ENCODE results near the gene CPHXL2.

Gene CPHXL2

DNA sequence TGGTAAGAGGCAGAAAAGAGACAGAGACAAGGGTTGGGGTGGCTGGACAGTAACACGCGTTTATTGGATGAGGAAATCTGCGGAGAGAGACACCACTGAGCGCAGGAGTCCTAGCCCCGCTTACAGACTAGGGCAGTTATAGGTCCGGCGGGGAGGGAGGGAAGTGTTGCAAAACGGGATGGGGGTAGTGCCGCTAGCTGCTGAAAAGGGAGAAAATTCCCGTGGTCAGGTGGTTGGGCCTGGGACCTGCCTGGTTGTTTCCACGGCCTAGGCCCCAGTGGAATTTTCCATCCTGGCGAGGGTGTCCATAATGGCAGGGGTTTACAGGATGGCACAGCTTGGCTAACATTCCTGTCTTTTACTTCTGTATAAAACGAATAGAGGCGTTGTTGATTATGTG lies 5.5 kb upstream of the CPHXL2 start:
- H3K36me3 ChIP-seq (replicated peaks) = no peaks in the 10 kb centered on the region
- H3K27ac ChIP-seq = no peak overlapping the region
- in situ Hi-C loops (cut with HindIII; ENCODE audit: low pct_ligation_motif_present, low sequenced_read_pairs) = no loop called here
- no peak overlapping the region for H3K4me3 ChIP-seq (ENCODE audit: low read depth, low read length)
- DNase-seq = no peak
- TF ChIP-seq CTCF (IDR thresholded peaks at IDR 0.05; ENCODE audit: low read depth, low read length, missing control alignments) = no peak
- no peaks in the 10 kb centered on the region for H3K27me3 ChIP-seq (replicated peaks)

GRCh38 chr16:75679366-75679765 lies 2.6 kb upstream of the CPHXL2 start:
- Histone ChIP-seq H3K27me3 (replicated peaks) (no peaks in the 10 kb centered on the region), H3K27ac (no peak overlapping the region), H3K36me3 (replicated peaks) (no peaks in the 10 kb centered on the region), H3K4me3 (ENCODE audit: low read depth, low read length) (no peak overlapping the region)
- DNase-seq = no peak
- in situ Hi-C loops (cut with HindIII; ENCODE audit: low pct_ligation_motif_present, low sequenced_read_pairs) = no loop called here
- no peak for TF ChIP-seq CTCF (IDR thresholded peaks at IDR 0.05; ENCODE audit: low read depth, low read length, missing control alignments)

GRCh38 chr16:75667503-75667902 lies 9.3 kb downstream of the CPHXL2 start:
- Histone ChIP-seq H3K27ac (no peak overlapping the region), H3K27me3 (replicated peaks) (no peaks in the 10 kb centered on the region), H3K4me3 (ENCODE audit: low read depth, low read length) (no peak overlapping the region), H3K36me3 (replicated peaks) (no peaks in the 10 kb centered on the region)
- no peak for TF ChIP-seq CTCF (IDR thresholded peaks at IDR 0.05; ENCODE audit: low read depth, low read length, missing control alignments)
- no peak for DNase-seq
- in situ Hi-C loops (cut with HindIII; ENCODE audit: low pct_ligation_motif_present, low sequenced_read_pairs) = no loop called here

GRCh38 chr16:75660726-75661302 lies 16.0 kb downstream of the CPHXL2 start:
- DNase-seq = no peak
- Histone ChIP-seq H3K27ac (no peak overlapping the region), H3K4me3 (ENCODE audit: low read depth, low read length) (no peak overlapping the region), H3K27me3 (replicated peaks) (no peaks in the 10 kb centered on the region), H3K36me3 (replicated peaks) (peaks cover 24% of the 10 kb centered on the region)
- no peak for TF ChIP-seq CTCF (IDR thresholded peaks at IDR 0.05; ENCODE audit: low read depth, low read length, missing control alignments)
- in situ Hi-C loops (cut with HindIII; ENCODE audit: low pct_ligation_motif_present, low sequenced_read_pairs) = no loop called here

- H3K27me3 ChIP-seq (replicated peaks) = no peaks in the 10 kb centered on the region
- DNase-seq = no peak
- no peak overlapping the region for H3K4me3 ChIP-seq (ENCODE audit: low read depth, low read length)
- no peak for TF ChIP-seq CTCF (IDR thresholded peaks at IDR 0.05; ENCODE audit: low read depth, low read length, missing control alignments)
- H3K27ac ChIP-seq = no peak overlapping the region
- in situ Hi-C loops (cut with HindIII; ENCODE audit: low pct_ligation_motif_present, low sequenced_read_pairs) = no loop called here
- H3K36me3 ChIP-seq (replicated peaks) = peaks cover 29% of the 10 kb centered on the region
These were observed 16.5 kb downstream of the CPHXL2 start for GRCh38 chr16:75660321-75660720.

GRCh38 chr16:75658175-75658574 lies 18.6 kb downstream of the CPHXL2 start:
- Histone ChIP-seq H3K36me3 (replicated peaks) (peaks cover 40% of the 10 kb centered on the region), H3K27me3 (replicated peaks) (no peaks in the 10 kb centered on the region), H3K4me3 (ENCODE audit: low read depth, low read length) (no peak overlapping the region), H3K27ac (no peak overlapping the region)
- no peak for DNase-seq
- in situ Hi-C loops (cut with HindIII; ENCODE audit: low pct_ligation_motif_present, low sequenced_read_pairs) = no loop called here
- no peak for TF ChIP-seq CTCF (IDR thresholded peaks at IDR 0.05; ENCODE audit: low read depth, low read length, missing control alignments)
